NK-92 (cell line): ENCODE data around the gene SOD3.

Source experiments
- DNase-seq: peaks from one replicate; lab custom pipeline; 2025; ENCODE audit not compliant: unreplicated experiment; lab: John Stamatoyannopoulos, UW

The SOD3 gene

GRCh38 chr4:24840826-24841543, 45.6 kb downstream of the SOD3 start:
- no peak for DNase-seq

- no peak for DNase-seq
Observed at GRCh38 chr4:24842356-24842755, 47.0 kb downstream of the SOD3 start.

DNA sequence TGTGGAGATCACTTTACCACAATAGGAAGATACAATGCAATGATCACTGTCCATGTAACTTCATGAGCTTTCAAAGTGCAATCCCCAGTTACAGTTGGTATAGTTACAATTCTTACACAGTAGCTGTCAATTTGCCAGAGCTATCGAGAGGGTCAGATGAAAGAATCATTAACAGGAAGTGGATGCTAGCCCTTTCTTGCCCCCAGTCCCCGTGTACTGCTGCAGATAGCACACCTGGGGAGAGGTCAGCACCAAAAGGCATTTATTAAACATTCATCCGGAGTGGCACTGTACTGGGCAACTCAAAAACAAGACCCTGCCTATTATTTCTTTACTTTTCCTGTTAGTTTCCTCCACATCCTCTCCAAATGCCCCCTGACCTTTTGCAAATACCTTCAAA, 47.7 kb downstream of the SOD3 start:
- no peak for DNase-seq

DNA sequence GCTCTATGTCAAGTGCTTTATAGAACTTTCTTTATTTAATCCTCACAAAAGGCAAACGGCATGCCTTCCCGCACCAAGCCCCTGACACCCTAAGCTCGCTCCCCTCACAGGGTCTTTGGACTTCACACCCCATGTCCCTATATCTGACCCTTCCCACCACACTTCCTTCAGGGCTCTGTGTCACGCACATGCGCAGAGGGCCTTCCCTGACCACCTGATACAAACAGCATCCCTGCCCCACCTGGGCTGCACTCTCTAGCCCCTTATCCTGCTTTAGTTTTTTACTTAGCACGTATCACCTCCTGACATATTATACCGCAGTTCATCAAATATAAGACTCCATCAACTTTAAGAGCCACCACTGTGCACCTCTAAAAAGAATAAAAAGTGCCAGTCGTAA, 49.8 kb downstream of the SOD3 start:
- DNase-seq, result no peak

DNA sequence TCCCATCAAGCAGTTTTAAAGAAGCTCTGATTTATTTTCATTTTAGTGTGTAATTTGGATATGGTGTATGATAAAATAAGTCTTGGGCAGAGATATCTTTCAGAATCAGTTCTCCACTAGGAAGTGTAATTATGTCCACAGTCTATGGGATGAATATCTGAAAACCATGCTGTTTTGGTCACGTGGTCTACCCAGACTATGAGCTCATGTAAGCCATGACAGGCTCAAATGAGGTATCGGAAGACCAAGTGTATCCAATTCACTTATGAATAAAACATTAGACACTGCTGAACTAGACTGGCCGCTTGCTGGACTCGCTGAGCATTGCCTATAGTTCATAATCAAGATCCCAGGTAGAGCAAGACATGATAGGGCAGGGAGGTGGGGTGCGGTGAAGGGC, 50.5 kb downstream of the SOD3 start:
- no peak for DNase-seq

GRCh38 chr4:24846716-24847115, 51.3 kb downstream of the SOD3 start:
- DNase-seq, result no peak

DNA sequence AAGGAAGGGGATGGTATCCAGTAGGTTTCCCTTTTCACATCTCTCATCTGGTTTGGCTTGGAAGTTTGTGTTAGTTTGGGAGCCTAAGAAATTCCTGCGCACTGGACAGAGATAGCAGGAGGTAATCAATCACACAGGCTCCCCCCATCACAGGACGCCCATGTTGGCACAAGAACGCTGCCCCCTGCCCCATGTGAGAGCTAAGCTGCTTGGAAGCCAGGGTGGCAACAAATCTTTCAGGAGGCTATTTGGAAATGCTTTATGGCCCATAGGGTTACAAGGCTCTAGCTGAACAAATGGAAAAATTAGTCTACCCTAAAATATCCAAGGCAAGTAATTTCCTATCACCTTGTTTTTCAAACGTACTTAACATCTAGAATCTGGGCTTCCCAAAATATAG, 54.0 kb downstream of the SOD3 start:
- no peak for DNase-seq

DNA sequence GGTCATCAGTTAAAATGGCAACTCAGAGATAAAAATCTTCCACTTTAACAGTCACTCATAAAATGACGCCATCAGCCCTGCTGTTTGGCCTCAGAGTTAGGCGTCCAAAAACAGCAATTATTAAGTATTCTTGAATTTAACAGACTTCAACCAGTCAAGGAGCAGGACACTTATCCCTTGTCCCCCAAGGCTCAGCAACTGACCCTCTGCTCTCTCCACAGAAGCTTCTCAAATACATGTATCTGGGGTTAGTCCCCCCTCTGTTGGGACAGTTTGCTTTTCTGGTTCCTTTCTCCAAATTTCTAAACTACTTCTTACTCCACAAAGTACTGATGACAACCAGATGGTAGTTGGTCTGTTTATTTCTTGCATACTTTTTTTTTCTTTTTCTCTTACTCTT, 54.4 kb downstream of the SOD3 start:
- DNase-seq, result no peak
